ENCODE measurements around the gene PLTP.

GRCh38 chr20:45897692-45898091 lies 14.3 kb downstream of the PLTP start:
- no peak for TF ChIP-seq CTCF (IDR thresholded peaks at IDR 0.05)
- no peak for TF ChIP-seq POLR2A (IDR thresholded peaks at IDR 0.05)
